SIG-M5 (cell line): ENCODE results near the gene SPACA7.

Experiments used
- DNase-seq: peaks from one replicate; lab custom pipeline; 2025; lab: John Stamatoyannopoulos, UW

SPACA7 gene

DNA sequence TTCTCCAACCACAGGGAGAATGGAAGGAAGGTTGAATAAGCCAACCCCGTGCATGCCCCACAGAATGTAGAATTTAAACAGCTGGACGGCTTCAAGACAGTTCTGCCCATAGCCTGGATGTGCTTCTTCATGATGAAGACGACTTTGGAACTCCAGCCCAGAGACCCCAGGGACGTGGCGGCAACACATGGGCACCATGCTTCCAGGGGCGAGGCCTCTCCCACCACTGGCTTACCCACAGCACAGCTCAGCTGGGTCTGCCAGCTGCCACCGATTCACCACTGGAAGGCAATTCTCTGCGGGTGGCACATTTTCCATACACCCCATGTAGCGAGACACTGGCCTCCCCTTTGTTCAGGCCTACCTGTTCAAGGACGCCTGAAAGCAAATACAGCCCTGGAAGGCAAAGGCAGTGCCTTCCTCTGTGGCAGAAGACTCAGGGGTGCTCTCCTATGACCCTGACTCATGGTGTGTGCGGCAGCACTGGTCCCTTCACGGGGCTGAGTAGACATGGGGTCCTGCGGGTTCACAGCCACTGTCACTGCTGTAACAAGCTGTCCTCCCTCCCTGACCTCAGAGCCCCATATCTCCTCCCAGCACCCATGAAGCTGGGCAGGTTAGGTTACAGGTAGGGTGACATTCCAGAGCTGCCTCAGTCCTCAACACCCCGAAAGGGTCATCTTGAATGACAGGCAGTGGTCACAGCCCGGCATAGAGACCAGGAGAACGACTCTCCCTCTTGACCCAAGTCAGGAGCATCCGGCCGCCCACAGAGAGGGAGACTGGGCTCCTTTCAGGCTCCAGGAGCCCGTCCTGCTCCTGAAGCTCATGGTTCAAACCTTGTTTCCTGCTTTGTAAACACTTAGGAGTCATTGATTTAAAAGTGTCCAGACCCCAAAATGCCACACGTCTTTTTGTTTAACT is 72.7 kb downstream of the SPACA7 start:
- no peak for DNase-seq

DNA sequence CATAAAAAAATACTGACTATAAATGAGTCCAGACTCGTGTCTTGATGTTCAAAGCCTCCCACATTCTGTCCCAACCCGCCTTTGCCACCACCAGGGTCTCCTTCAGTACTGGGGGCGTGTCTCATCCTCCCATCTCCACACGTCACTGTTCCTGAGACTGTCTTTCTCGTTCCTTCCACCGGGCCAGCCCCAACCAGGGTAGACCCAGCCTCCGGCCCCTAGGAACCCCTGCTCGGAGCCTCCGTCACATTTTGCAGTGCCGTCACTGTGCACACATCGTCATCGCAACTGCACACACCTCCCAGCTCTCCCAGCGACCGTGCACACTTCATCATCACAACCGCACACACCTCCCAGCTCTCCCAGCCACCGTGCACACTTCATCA is 73.4 kb downstream of the SPACA7 start:
- DNase-seq = no peak

- no peak for DNase-seq
Measured at GRCh38 chr13:112450118-112450903, 74.2 kb downstream of the SPACA7 start.

DNA sequence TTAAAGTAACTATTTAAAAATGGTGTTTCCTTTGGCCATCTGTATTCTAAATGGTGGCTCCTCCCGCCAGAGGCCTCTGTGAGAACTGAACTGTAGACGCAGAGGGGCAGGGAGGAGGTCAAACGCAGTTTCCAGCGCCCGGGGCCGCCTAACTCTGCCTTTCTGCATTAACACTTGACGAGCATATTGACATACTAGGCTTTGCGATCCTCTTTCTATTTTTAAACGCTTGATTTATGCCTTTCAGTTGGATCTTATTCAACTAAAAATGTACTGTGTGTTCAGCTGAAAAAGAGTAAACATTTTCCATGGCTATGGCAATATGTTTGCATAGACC is 74.7 kb downstream of the SPACA7 start:
- no peak for DNase-seq

DNA sequence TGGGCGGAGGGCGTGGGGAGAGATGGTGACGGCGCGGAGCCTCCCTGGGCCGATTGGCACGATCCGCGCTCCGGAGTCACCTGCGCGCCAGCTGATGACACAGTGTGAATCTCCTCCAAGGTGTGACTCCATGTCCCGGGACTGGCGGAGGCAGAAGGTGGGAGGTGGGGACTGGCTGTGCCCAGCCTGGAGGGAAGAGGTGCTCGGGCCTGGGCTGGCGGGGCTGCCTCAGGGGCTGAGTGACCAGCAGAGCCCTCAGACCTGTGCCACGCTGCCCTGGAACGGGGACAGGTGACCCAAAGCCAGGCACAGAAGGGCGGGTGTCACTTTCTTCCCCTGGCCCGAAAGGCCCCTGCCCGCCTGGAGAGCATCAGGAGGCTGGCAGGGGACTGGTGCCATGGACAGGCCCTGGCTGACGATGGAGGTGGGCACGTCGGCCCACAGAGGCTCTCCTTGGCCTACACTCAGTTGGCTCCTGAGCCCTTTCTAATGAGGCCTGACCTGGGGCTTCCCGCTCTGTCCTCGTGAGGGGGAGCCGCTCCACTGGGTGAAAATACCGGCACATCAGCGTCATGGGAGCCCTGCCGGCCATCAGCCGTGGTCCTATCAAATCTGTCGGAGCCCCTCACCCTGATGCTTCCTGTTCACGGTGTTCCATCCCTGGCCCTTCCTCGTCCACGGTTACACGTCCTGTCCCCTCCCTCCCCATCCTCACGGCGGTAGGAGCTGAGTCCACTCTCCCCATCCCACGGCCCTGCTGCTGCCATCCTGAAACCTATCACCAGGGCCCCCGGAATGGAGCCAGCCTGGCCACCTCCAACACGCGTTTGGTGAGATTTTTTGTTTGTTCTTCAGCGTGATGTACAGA is 75.6 kb downstream of the SPACA7 start:
- no peak for DNase-seq

- DNase-seq = no peak
Measured at GRCh38 chr13:112452380-112453206, 76.4 kb downstream of the SPACA7 start.

- DNase-seq = no peak
Measured at GRCh38 chr13:112453207-112453829, 77.2 kb downstream of the SPACA7 start.

DNA sequence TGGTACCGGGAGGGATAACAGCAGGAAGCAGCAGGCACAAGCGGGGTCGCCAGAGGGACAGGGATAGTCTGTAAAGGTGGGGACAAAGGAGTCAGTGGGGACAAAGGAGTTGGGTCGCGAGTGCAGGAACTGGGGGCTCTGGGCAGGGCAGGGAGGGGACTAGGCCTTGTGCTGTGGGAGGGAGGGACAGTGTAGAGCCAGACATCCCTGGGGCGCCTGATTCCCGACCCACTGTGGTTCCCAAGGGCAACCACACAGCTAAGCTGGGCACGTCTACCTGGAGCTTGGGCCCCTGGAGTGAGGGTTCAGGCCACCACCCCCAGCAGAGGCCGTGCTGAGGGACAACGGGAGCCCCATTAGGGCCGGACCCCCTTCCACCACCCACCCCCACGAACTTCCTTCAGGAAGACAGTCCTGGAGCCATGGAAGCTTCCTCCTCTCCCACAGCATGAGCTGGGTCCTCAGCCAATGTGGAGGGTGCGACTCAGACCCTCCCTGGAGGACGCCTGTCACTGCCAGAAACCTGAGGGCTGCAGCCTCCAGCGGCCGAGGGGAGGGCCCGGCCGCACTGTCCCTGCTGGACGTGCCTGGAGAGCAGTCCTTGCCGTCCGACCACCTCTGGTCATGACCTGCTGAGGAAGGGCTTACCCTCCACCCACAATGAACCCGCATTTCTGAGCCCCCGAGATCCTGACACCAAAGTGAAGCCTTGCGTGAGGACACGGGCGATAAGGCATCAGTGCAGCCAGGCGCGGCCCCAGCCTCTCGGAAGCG is 77.9 kb downstream of the SPACA7 start:
- no peak for DNase-seq

DNA sequence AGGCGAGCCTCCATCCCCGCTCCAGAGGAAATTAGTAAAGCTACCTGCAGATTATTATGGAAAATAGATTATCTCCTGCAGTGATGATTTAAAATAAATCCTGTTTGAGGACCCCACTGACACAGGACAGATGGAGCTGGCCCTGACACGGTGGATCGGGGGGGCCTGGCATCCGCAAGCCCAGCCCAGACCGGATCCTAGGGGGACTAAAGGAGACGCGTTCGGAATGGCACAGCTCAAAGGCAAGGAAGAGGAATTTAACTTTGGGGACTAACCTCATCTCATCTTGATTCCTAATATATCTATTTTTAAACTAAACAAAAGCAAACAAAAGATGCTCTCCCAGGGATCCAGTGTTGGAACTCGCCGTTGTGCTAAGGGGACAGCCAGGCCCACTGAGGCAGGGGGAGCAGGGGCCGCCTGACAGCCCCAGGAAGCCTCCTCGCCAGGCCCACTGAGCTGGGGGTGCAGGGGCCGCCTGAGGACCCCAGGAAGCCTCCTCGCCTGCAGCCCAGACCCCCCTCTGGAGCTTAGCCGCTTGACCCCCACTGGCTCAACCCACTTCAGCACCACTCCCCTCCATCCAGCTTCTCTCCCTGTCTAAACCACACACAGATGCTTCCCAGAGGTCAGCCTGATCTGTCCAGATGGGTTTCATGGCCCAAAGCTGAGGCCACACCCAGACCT is 78.6 kb downstream of the SPACA7 start:
- DNase-seq = no peak

GRCh38 chr13:112455476-112456059 is 79.4 kb downstream of the SPACA7 start:
- no peak for DNase-seq

- no peak for DNase-seq
Measured at GRCh38 chr13:112456138-112457056, 80.2 kb downstream of the SPACA7 start.

DNA sequence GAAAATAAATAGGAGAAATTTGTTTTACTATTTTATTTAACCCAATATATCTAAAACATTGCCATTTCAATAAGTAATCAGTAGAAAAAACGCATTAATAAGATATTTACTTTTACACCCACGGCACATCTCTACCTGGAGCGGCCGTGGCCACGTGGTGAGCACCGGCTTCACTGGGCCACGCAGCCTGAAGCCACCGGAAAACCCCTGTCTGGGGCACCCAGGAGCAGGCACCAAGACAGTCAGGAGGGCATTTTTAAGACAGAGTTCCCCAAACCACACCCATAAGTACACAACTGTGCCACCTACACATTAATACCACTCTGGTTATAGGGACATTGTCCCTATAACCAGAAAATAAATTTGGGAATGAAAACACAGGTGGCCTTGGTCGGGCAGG is 80.9 kb downstream of the SPACA7 start:
- DNase-seq = no peak

- no peak for DNase-seq
Measured at GRCh38 chr13:112457485-112457884, 81.3 kb downstream of the SPACA7 start.

DNA sequence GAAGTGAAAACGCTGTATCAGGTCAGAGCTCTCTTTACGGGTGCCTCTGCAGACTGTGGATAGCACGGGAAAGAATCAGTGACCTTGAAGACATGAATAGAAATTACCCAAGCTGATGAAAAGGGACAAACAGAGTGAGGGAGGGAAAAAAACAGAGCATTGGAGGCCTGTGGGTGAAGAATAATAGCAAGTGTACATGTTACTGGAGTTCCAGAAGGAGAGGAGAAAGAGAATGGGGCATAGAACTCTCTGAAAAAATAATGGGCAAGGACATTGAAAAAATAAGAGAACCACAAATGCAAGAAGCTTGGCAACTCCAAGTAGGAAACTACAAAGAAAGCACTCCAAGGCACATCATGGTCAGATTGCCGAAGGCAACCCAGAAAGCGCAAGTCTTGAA is 86.3 kb downstream of the SPACA7 start:
- no peak for DNase-seq

GRCh38 chr13:112464720-112465119 is 88.6 kb downstream of the SPACA7 start:
- DNase-seq = no peak

GRCh38 chr13:112465251-112466131 is 89.3 kb downstream of the SPACA7 start:
- no peak for DNase-seq
